GM20431 (cell line): ENCODE data around the gene PHF21A.

ENCODE experiments used
- in situ Hi-C: fragments of 300-500 bp; cut with MseI, MboI; formaldehyde crosslinking; loops from one replicate; pipeline ENCODE4 v1.15.0; 2020; ENCODE audit warnings: low sequenced_read_pairs; ENCODE audit not compliant: unreplicated experiment

Gene PHF21A

GRCh38 chr11:45927332-45927683, 193.9 kb downstream of the PHF21A start:
- in situ Hi-C loops: no loop called here

- in situ Hi-C loops: no loop called here
These were observed 194.5 kb downstream of the PHF21A start for GRCh38 chr11:45926536-45927331.

- in situ Hi-C loops: no loop called here
These were observed 195.3 kb downstream of the PHF21A start for GRCh38 chr11:45926001-45926401.

- in situ Hi-C loops: no loop called here
These were observed 195.7 kb downstream of the PHF21A start for GRCh38 chr11:45925550-45925949.

GRCh38 chr11:45924927-45925326, 196.3 kb downstream of the PHF21A start:
- in situ Hi-C loops: no loop called here

GRCh38 chr11:45924036-45924915, 197.0 kb downstream of the PHF21A start:
- in situ Hi-C loops: no loop called here

- in situ Hi-C loops: no loop called here
These were observed 198.7 kb downstream of the PHF21A start, which contains the start of gene LARGE2 for GRCh38 chr11:45922425-45923082. TSS of gene LARGE2 (plus strand) at chr11:45922656. CDS start at chr11:45922883, 227 bp downstream.

GRCh38 chr11:45921561-45922424, 199.5 kb downstream of the PHF21A start:
- in situ Hi-C loops: no loop called here

GRCh38 chr11:45920531-45921477, 200.4 kb downstream of the PHF21A start:
- in situ Hi-C loops: no loop called here

GRCh38 chr11:45919806-45920530, 201.3 kb downstream of the PHF21A start:
- in situ Hi-C loops: no loop called here

- in situ Hi-C loops: no loop called here
These were observed 202.1 kb downstream of the PHF21A start for GRCh38 chr11:45918962-45919675.

GRCh38 chr11:45918331-45918941, 202.8 kb downstream of the PHF21A start:
- in situ Hi-C loops: no loop called here

GRCh38 chr11:45917623-45918330, 203.5 kb downstream of the PHF21A start, which contains the start of gene PEX16:
TSS of gene PEX16 (minus strand) at chr11:45917877. CDS start at chr11:45917811, 66 bp downstream.
- in situ Hi-C loops: no loop called here

- in situ Hi-C loops: no loop called here
These were observed 204.0 kb downstream of the PHF21A start for GRCh38 chr11:45917286-45917622.

GRCh38 chr11:45915446-45915845, 205.8 kb downstream of the PHF21A start:
- in situ Hi-C loops: no loop called here

GRCh38 chr11:45913942-45914635, 207.2 kb downstream of the PHF21A start:
- in situ Hi-C loops: no loop called here
